Peyer's patch (tissue), 4 donors: ENCODE data around the gene MMEL1. TPM values are rescaled to one million over a fixed set of nuclear protein-coding genes. Genes with fewer than 3 reads are reported as not detected.
"Not testable (repeated sequence)": the region's sequence is repeated elsewhere in the genome, so short reads cannot be mapped to it uniquely, and the experiment has no call there.

Experiments
- DNase-seq, 3 donors: peaks; one replicate each; pipeline ENCODE4 v3.0.0-alpha.2; 2017 to 2019
- H3K27ac ChIP-seq, 4 donors: fragments of 200-600 bp; sonication (generic); one replicate each; pipeline ENCODE4 v1.5.1; 2016 to 2019
- H3K27me3 ChIP-seq, 2 donors: fragments of 200-600 bp; sonication (generic); one replicate each; pipeline ENCODE4 v1.5.1; 2019
- H3K36me3 ChIP-seq, 3 donors: fragments of 200-600 bp; sonication (generic); one replicate each; pipeline ENCODE4 v1.5.1; 2016 to 2019
- H3K4me1 ChIP-seq, 4 donors: fragments of 200-600 bp; sonication (generic); one replicate each; pipeline ENCODE4 v1.5.1; 2016 to 2019
- H3K4me3 ChIP-seq, 4 donors: fragments of 200-600 bp; sonication (generic); 1 replicate in 3 of 4; 2 replicates in 1 of 4; pipeline ENCODE4 v1.5.1; 2016 to 2019; ENCODE audit warnings: mild to moderate bottlenecking in 1 of 4
- H3K9me3 ChIP-seq, 4 donors: fragments of 200-600 bp; sonication (generic); one replicate each; pipeline ENCODE4 v1.5.1; 2016 to 2019; ENCODE audit warnings: mild to moderate bottlenecking in 1 of 4
- CTCF ChIP-seq, 6 experiments: fragments of 450-650 bp in 4 of 6; fragments of 200-600 bp in 2 of 6; sonication (generic) in 1 of 6; IDR thresholded peaks; one replicate each; pipeline ENCODE4 v1.5.1; 2017 to 2019; ENCODE audit warnings: antibody characterized with exemption in 6 of 6, mild to moderate bottlenecking in 3 of 6, moderate library complexity in 1 of 6
- POLR2A ChIP-seq, 2 donors: fragments of 450-650 bp; IDR thresholded peaks; one replicate each; pipeline ENCODE4 v1.5.1; 2017; ENCODE audit warnings: antibody characterized with exemption in 2 of 2, mild to moderate bottlenecking in 2 of 2, moderate library complexity in 2 of 2
- total RNA-seq, 4 donors: library from RNA; depleted of rRNA; stranded (reverse); fragments of >200 nt; gene quantifications; one replicate each; pipeline ENCODE4 v1.1.0, GENCODE V29; 2016

Gene MMEL1
- total RNA-seq, 4 donors from 2014 or later, result 7.4 to 51.7 (median 27.4) TPM

GRCh38 chr1:2573250-2573920, 59.4 kb downstream of the MMEL1 start:
- Histone ChIP-seq H3K9me3 (no peaks in the 10 kb centered on the region), H3K4me3 (no peak overlapping the region), H3K4me1 (peaks cover 0 to 23% (median 12%) of the 10 kb centered on the region in 4 donors), H3K27ac (no peak overlapping the region), H3K36me3 (no peaks in the 10 kb centered on the region), H3K27me3 (no peaks in the 10 kb centered on the region)
- DNase-seq, result no peak
- TF ChIP-seq POLR2A (IDR thresholded peaks at IDR 0.05) (no peak), CTCF (IDR thresholded peaks at IDR 0.05) (no peak)

DNA sequence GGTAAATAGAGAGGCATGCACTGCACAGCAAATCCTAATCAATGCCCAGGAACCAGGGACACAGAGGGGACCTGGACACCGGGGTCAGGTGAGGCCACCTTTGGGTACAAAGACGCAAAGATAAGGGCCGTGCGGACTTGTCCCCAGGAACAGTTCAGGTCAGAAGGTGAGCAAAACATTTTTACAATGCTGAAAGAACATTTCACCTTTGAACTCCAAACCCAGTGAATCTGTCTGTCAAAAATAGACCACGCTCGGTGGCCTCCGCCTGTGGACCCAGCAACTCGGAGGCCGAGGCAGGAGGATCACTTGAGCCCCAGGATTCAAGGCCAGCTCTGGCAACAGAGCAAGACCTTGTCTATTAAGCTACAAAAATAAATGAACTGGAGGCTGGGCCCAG, 61.5 kb downstream of the MMEL1 start:
- DNase-seq, result no peak
- peaks cover 0 to 8% (median 6%) of the 10 kb centered on the region in 4 donors for H3K4me1 ChIP-seq
- H3K27ac ChIP-seq, result no peak overlapping the region
- H3K36me3 ChIP-seq, result no peaks in the 10 kb centered on the region
- peaks cover 0 to 4% of the 10 kb centered on the region in 2 donors for H3K27me3 ChIP-seq
- no peak overlapping the region for H3K4me3 ChIP-seq
- H3K9me3 ChIP-seq, result no peaks in the 10 kb centered on the region
- TF ChIP-seq CTCF (IDR thresholded peaks at IDR 0.05) (no peak), POLR2A (IDR thresholded peaks at IDR 0.05) (no peak)

- peaks cover 0 to 4% of the 10 kb centered on the region in 2 donors for H3K27me3 ChIP-seq
- DNase-seq, result no peak
- H3K36me3 ChIP-seq, result no peaks in the 10 kb centered on the region
Measured at GRCh38 chr1:2570332-2570731, 62.5 kb downstream of the MMEL1 start.

GRCh38 chr1:2569703-2570102, 63.1 kb downstream of the MMEL1 start:
- peak in 1 of 3 donors; percentile 48 for DNase-seq
- not testable (repeated sequence) for H3K9me3 ChIP-seq, H3K27ac ChIP-seq, H3K27me3 ChIP-seq, H3K36me3 ChIP-seq, H3K4me3 ChIP-seq, H3K4me1 ChIP-seq

More at GRCh38 chr1:2570332-2570731, 62.5 kb downstream of the MMEL1 start:
- peaks cover 0 to under 1% (median 0%) of the 10 kb centered on the region in 4 donors for H3K4me1 ChIP-seq
- H3K27ac ChIP-seq, result no peak overlapping the region
- TF ChIP-seq POLR2A (IDR thresholded peaks at IDR 0.05) (no peak), CTCF (IDR thresholded peaks at IDR 0.05) (no peak)
- no peak overlapping the region for H3K4me3 ChIP-seq
- no peaks in the 10 kb centered on the region for H3K9me3 ChIP-seq

DNA sequence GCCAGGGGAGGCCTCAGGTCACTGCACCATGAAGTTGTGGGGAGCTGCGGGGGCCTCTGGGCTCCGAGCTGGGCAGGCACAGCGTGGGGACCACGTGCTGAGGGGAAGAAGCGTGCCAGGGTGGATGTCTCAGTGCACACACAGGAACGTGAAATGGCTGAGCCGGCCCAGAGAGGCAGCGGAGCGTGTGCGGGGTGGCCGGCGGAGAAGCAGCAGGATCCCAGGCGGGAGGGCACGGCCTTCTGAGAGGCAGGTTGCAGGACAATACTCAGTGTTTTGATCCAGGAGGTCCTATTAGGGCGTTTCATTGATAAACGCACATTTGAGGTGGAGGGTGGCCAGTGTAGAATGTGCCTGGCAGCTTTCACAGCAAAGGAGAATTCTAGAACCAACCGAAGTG, 63.8 kb downstream of the MMEL1 start:
- peaks cover 0 to 4% of the 10 kb centered on the region in 2 donors for H3K27me3 ChIP-seq

GRCh38 chr1:2568187-2568816, 64.5 kb downstream of the MMEL1 start:
- not testable (repeated sequence) for DNase-seq, H3K36me3 ChIP-seq

More for the DNA sequence above, 63.8 kb downstream of the MMEL1 start:
- DNase-seq, result peak in 1 of 3 donors; percentile 41
- TF ChIP-seq POLR2A (IDR thresholded peaks at IDR 0.05) (no peak), CTCF (IDR thresholded peaks at IDR 0.05) (no peak)
- Histone ChIP-seq H3K9me3 (no peaks in the 10 kb centered on the region), H3K27ac (no peak overlapping the region), H3K4me3 (no peak overlapping the region), H3K4me1 (peaks cover 0 to 13% (median 0%) of the 10 kb centered on the region in 4 donors), H3K36me3 (peaks cover 0 to under 1% (median 0%) of the 10 kb centered on the region in 3 donors)

More at GRCh38 chr1:2568187-2568816, 64.5 kb downstream of the MMEL1 start:
- not testable (repeated sequence) for H3K9me3 ChIP-seq, H3K27me3 ChIP-seq, H3K4me3 ChIP-seq, H3K27ac ChIP-seq
- H3K4me1 ChIP-seq, result peaks cover 0 to 16% (median 0%) of the 10 kb centered on the region in 4 donors
